Stimulated activated CD8-positive, alpha-beta memory T cell treated with anti-CD3 and anti-CD28 coated beads, Interleukin-12 subunit alpha, Interleukin-12 subunit beta, amount 100 ng/mL, for 24 hours (primary cell): ENCODE measurements around the gene SLC9A5.

Source experiments
- DNase-seq: peaks from one replicate; pipeline ENCODE4 v3.0.0-alpha.2; 2020; ENCODE audit errors: extremely low read depth

SLC9A5 gene

GRCh38 chr16:67256701-67257230 is 8.0 kb downstream of the SLC9A5 start:
- no peak for DNase-seq

- no peak for DNase-seq
Measured at GRCh38 chr16:67257486-67258160, 8.8 kb downstream of the SLC9A5 start.

- no peak for DNase-seq
Measured at GRCh38 chr16:67258161-67258835, 9.5 kb downstream of the SLC9A5 start.

GRCh38 chr16:67259705-67260104 is 10.9 kb downstream of the SLC9A5 start:
- DNase-seq, result no peak

GRCh38 chr16:67260426-67261063 is 11.8 kb downstream of the SLC9A5 start:
- no peak for DNase-seq

- DNase-seq, result no peak
Measured at GRCh38 chr16:67263201-67263600, 14.4 kb downstream of the SLC9A5 start.

GRCh38 chr16:67264277-67264676 is 15.5 kb downstream of the SLC9A5 start:
- DNase-seq, result no peak

- no peak for DNase-seq
Measured at GRCh38 chr16:67264866-67265265, 16.1 kb downstream of the SLC9A5 start.

GRCh38 chr16:67265834-67266233 is 17.1 kb downstream of the SLC9A5 start:
- DNase-seq, result no peak

- no peak for DNase-seq
Measured at GRCh38 chr16:67268136-67268579, 19.4 kb downstream of the SLC9A5 start.

GRCh38 chr16:67269766-67270165 is 21.0 kb downstream of the SLC9A5 start:
- DNase-seq, result no peak

- no peak for DNase-seq
Measured at GRCh38 chr16:67270931-67271338, 22.2 kb downstream of the SLC9A5 start.

- no peak for DNase-seq
Measured at GRCh38 chr16:67271446-67271845, 22.7 kb downstream of the SLC9A5 start.

- no peak for DNase-seq
Measured at GRCh38 chr16:67275321-67275720, 26.5 kb downstream of the SLC9A5 start.

GRCh38 chr16:67277294-67277998 is 28.7 kb downstream of the SLC9A5 start:
- no peak for DNase-seq

GRCh38 chr16:67277999-67278772 is 29.4 kb downstream of the SLC9A5 start:
- no peak for DNase-seq

GRCh38 chr16:67278773-67279295 is 30.1 kb downstream of the SLC9A5 start:
- DNase-seq, result no peak

GRCh38 chr16:67279296-67280089 is 30.7 kb downstream of the SLC9A5 start, which contains the start of gene PLEKHG4:
TSS of gene PLEKHG4 (plus strand) at chr16:67279532. CDS start at chr16:67280045, 513 bp downstream.
- DNase-seq, result peak; percentile 53

GRCh38 chr16:67280090-67281015 is 31.6 kb downstream of the SLC9A5 start:
- DNase-seq, result no peak
